Keratinocyte (primary cell): ENCODE results near the gene PKNOX2. TPM values are rescaled to one million over a fixed set of nuclear protein-coding genes. Genes with fewer than 3 reads are reported as not detected.

Source experiments
- DNase-seq: peaks from one replicate; pipeline ENCODE4 v3.0.0-alpha.2; 2011; ENCODE audit warnings: low read depth, missing footprints, low spot score
- FAIRE-seq: peaks from 2 replicates; lab custom pipeline; 2011; peaks lifted over from hg19 to GRCh38; lab: Jason Lieb, UNC
- H2AFZ ChIP-seq: 2 replicates; pipeline ENCODE4 v1.6.0; 2012; ENCODE audit warnings: low read length, control low read depth, inconsistent platforms; ENCODE audit not compliant: control insufficient read depth
- H3K27ac ChIP-seq: 2 replicates; pipeline ENCODE4 v1.5.1; 2011; ENCODE audit warnings: low read length; ENCODE audit not compliant: control insufficient read depth, insufficient read depth
- H3K27me3 ChIP-seq: 3 replicates; pipeline ENCODE4 v1.6.0; 2011; ENCODE audit warnings: low read length; ENCODE audit not compliant: control insufficient read depth, insufficient read depth; ENCODE audit errors: extremely low read depth
- H3K36me3 ChIP-seq, 2 experiments: 2 replicates in 1 of 2; 3 replicates in 1 of 2; pipeline ENCODE4 v1.5.1; 2011; ENCODE audit warnings: low read length in 2 of 2, mild to moderate bottlenecking in 1 of 2; ENCODE audit not compliant: control insufficient read depth in 2 of 2, insufficient read depth in 2 of 2; ENCODE audit errors: extremely low read depth in 1 of 2
- H3K4me1 ChIP-seq: 3 replicates; pipeline ENCODE4 v1.5.1; 2011; ENCODE audit warnings: low read length; ENCODE audit not compliant: control insufficient read depth, insufficient read depth; ENCODE audit errors: extremely low read depth
- H3K4me2 ChIP-seq: 3 replicates; pipeline ENCODE4 v1.6.0; 2011; ENCODE audit warnings: low read depth, low read length; ENCODE audit not compliant: control insufficient read depth, insufficient read depth; ENCODE audit errors: extremely low read depth
- H3K4me3 ChIP-seq, 3 experiments: fragments of 200-600 bp in 1 of 3; sonication (generic) in 1 of 3; 2 replicates in 2 of 3; 3 replicates in 1 of 3; pipeline ENCODE4 v1.5.1; 2011 to 2016; ENCODE audit warnings: low read length in 3 of 3, mild to moderate bottlenecking in 3 of 3, control low read depth in 2 of 3, inconsistent platforms in 1 of 3, low read depth in 1 of 3, mixed read lengths in 1 of 3, mixed run types in 1 of 3, moderate library complexity in 1 of 3; ENCODE audit not compliant: control insufficient read depth in 2 of 3, insufficient read depth in 2 of 3; ENCODE audit errors: extremely low read depth in 1 of 3
- H3K79me2 ChIP-seq: 2 replicates; pipeline ENCODE4 v1.6.0; 2012; ENCODE audit warnings: low read length; ENCODE audit not compliant: control insufficient read depth, insufficient read depth
- H3K9ac ChIP-seq: 3 replicates; pipeline ENCODE4 v1.6.0; 2011; ENCODE audit warnings: low read length; ENCODE audit not compliant: control insufficient read depth, insufficient read depth; ENCODE audit errors: extremely low read depth
- H3K9me1 ChIP-seq: 3 replicates; pipeline ENCODE4 v1.6.0; 2011; ENCODE audit warnings: low read length; ENCODE audit not compliant: control insufficient read depth, insufficient read depth; ENCODE audit errors: extremely low read depth
- H3K9me3 ChIP-seq: 2 replicates; pipeline ENCODE4 v1.5.1; 2012; ENCODE audit warnings: low read depth, low read length; ENCODE audit not compliant: control insufficient read depth
- H4K20me1 ChIP-seq: 3 replicates; pipeline ENCODE4 v1.6.0; 2011; ENCODE audit warnings: low read length; ENCODE audit not compliant: control insufficient read depth, insufficient read depth; ENCODE audit errors: extremely low read depth
- EZH2 ChIP-seq: IDR thresholded peaks from one replicate; pipeline ENCODE4 v1.6.1; 2012; ENCODE audit warnings: inconsistent platforms, mild to moderate bottlenecking, low read length, moderate library complexity
- dilution Hi-C: fragments of 300-500 bp; cut with MboI; formaldehyde crosslinking; loops from one replicate; pipeline ENCODE4 v1.7.0; 2020; ENCODE audit warnings: low sequenced_read_pairs; ENCODE audit not compliant: extremely low pct_ligation_motif_present
- polyA plus RNA-seq, 5 experiments: library from polyadenylated mRNA; depleted of rRNA in 3 of 5; stranded (reverse) in 3 of 5; stranded (forward) in 1 of 5; unstranded in 1 of 5; fragments of >200 nt; gene quantifications; 1 replicate in 1 of 5; 2 replicates in 3 of 5; 3 replicates in 1 of 5; pipeline versions ENCODE4 v1.2.1 to v1.2.3, GENCODE V29; 2011 to 2012; ENCODE audit warnings: missing spikeins in 2 of 5, low read depth in 1 of 5, low replicate concordance in 1 of 5
- TF ChIP-seq, protein P1 (sequence below), 3 experiments: IDR thresholded peaks in 1 of 3; conservative IDR thresholded peaks in 1 of 3; optimal IDR thresholded peaks in 1 of 3; 2 replicates in 2 of 3; 3 replicates in 1 of 3; pipeline versions ENCODE3 to v1.5.1; 2011; ENCODE audit warnings: low read length in 3 of 3, mild to moderate bottlenecking in 3 of 3, moderate library complexity in 2 of 3, control low read depth in 1 of 3, inconsistent platforms in 1 of 3; ENCODE audit not compliant: insufficient read depth in 2 of 3; ENCODE audit errors: extremely low read depth in 1 of 3

Gene PKNOX2
- polyA plus RNA-seq, 1 donor (not counting 4 experiments of a cell fraction or from before 2014, with no cell fraction given), result 0.05 TPM

DNA sequence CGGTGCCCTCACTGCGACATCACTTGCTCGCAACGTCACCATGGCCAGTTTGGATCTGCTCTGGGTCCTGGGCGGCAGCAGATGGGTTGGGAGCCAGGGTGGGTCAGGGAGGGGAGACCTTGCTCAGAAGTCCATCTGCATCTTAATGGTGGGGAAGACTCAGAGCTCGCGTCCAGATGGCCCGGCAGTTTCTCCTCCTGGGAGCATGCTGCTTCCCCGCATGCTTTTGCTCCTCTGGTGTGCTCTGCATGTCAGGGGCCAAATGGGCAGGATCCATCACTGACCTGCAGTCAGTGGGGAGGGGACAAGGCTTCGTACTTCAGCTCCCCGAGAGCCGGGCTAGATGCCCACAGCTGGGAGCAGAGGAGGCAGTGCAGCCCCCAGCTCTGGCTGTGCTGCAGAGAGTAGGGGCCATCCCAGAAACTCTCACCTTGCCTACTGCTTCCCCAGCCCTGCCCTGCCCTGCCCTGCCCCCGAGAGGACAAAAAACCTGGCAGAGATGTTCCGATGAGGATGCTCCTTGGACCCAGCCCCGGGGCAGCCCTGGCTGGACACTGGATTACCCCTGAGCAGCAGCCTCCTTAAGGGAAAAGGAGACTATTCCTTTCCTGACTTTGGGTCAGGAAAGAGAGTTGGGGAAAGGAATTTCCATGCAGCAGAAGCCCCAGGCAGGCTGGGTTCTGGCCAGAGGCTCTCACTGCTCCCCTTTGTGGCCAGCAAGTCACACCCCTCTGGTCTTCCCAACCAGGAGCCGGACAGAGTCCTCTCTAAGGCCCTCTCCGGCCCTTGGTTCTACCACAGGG, 149.9 kb downstream of the PKNOX2 start:
- Histone ChIP-seq H3K9me1 (no peaks in the 10 kb centered on the region), H3K79me2 (no peaks in the 10 kb centered on the region), H4K20me1 (no peaks in the 10 kb centered on the region), H3K27me3 (peaks cover 5% of the 10 kb centered on the region), H3K27ac (no peak overlapping the region), H3K9ac (no peak overlapping the region), H3K4me1 (no peaks in the 10 kb centered on the region), H3K4me3 (no peak overlapping the region), H3K4me2 (no peak overlapping the region), H3K36me3 (no peaks in the 10 kb centered on the region), H3K9me3 (no peaks in the 10 kb centered on the region), H2AFZ (no peak overlapping the region)
- FAIRE-seq (no peak), DNase-seq (no peak)
- dilution Hi-C loops, result no loop called here
- TF ChIP-seq, protein P1, sequence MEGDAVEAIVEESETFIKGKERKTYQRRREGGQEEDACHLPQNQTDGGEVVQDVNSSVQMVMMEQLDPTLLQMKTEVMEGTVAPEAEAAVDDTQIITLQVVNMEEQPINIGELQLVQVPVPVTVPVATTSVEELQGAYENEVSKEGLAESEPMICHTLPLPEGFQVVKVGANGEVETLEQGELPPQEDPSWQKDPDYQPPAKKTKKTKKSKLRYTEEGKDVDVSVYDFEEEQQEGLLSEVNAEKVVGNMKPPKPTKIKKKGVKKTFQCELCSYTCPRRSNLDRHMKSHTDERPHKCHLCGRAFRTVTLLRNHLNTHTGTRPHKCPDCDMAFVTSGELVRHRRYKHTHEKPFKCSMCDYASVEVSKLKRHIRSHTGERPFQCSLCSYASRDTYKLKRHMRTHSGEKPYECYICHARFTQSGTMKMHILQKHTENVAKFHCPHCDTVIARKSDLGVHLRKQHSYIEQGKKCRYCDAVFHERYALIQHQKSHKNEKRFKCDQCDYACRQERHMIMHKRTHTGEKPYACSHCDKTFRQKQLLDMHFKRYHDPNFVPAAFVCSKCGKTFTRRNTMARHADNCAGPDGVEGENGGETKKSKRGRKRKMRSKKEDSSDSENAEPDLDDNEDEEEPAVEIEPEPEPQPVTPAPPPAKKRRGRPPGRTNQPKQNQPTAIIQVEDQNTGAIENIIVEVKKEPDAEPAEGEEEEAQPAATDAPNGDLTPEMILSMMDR (optimal IDR thresholded peaks at IDR 0.05 in 1 of 3, IDR thresholded peaks at IDR 0.05 in 1 of 3, conservative IDR thresholded peaks at IDR 0.05 in 1 of 3; ENCODE audit: extremely low read depth in 1 of 3, insufficient read depth in 2 of 3, low read length in 3 of 3), result no peak
- no peak for TF ChIP-seq EZH2

DNA sequence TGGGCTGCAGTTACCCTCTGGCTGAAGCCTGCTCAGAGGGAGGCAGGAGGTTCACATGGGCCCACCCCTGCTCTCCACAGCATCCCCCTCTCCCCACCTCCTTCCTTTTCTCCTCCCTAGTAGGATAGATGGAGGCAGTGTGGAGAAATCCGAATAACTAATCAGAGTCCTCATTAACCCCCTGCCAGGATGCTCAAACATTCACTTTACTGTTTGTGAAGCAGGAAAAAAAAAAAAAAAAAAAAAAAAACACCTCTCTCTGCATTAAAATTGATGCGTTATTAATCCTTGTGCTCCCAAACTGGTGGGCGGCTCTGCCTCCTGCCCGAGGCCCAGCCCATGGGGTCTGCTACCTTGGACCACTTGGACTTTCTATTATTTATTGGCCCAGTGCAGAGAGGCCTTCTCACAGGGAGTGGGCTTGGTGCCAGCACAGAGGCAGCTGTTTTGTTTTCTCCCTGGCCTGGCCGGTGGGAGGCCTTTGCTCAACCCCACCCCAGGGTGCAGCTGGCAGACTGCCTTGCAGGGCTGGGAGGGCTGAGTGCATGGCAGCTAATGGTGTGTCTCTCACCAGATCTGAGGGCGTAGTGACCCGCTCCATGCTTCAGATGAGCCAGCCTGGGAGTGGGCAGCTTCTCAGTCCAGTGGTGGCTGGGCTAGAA, 150.7 kb downstream of the PKNOX2 start:
- Histone ChIP-seq H4K20me1 (no peaks in the 10 kb centered on the region), H3K4me3 (no peak overlapping the region), H3K79me2 (no peaks in the 10 kb centered on the region), H3K9me1 (no peaks in the 10 kb centered on the region), H3K36me3 (no peaks in the 10 kb centered on the region), H3K9me3 (no peaks in the 10 kb centered on the region), H3K9ac (no peak overlapping the region), H2AFZ (no peak overlapping the region), H3K4me1 (no peaks in the 10 kb centered on the region), H3K27ac (no peak overlapping the region), H3K27me3 (peaks cover 5% of the 10 kb centered on the region), H3K4me2 (no peak overlapping the region)
- DNase-seq (no peak), FAIRE-seq (no peak)
- TF ChIP-seq, protein P1 (optimal IDR thresholded peaks at IDR 0.05 in 1 of 3, IDR thresholded peaks at IDR 0.05 in 1 of 3, conservative IDR thresholded peaks at IDR 0.05 in 1 of 3; ENCODE audit: extremely low read depth in 1 of 3, insufficient read depth in 2 of 3, low read length in 3 of 3), result no peak
- TF ChIP-seq EZH2, result no peak
- dilution Hi-C loops, result no loop called here
